ENCODE results near the gene ELAPOR1.

The ELAPOR1 gene

DNA sequence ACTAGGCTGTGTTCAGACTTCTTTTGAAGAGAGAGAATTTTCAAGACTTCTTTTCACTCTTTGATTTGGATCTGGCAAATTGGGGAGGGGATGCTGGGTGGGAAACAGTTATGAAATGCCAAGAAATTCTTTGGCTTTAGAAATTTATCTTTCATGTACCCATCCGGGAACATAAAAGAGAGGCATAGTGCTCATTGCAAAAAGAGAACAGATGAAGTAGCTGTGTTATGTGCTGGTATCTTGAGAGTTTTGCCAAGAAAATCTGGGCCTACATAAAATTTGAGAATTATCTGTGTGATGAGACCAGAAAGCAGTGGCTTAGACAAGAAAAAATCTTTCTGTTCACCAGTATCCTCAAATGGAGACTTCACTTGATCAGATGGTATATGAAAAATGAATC is 19.0 kb upstream of the ELAPOR1 start:
- TF ChIP-seq, protein P1, sequence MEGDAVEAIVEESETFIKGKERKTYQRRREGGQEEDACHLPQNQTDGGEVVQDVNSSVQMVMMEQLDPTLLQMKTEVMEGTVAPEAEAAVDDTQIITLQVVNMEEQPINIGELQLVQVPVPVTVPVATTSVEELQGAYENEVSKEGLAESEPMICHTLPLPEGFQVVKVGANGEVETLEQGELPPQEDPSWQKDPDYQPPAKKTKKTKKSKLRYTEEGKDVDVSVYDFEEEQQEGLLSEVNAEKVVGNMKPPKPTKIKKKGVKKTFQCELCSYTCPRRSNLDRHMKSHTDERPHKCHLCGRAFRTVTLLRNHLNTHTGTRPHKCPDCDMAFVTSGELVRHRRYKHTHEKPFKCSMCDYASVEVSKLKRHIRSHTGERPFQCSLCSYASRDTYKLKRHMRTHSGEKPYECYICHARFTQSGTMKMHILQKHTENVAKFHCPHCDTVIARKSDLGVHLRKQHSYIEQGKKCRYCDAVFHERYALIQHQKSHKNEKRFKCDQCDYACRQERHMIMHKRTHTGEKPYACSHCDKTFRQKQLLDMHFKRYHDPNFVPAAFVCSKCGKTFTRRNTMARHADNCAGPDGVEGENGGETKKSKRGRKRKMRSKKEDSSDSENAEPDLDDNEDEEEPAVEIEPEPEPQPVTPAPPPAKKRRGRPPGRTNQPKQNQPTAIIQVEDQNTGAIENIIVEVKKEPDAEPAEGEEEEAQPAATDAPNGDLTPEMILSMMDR (IDR thresholded peaks at IDR 0.05; ENCODE audit: control extremely low read depth, extremely low read depth, low read depth, missing control alignments) = no peak
- POLR2A ChIA-PET = no interaction called here
- DNase-seq (ENCODE audit: extremely low spot score) = no peak
- CTCF ChIA-PET = no interaction called here

DNA sequence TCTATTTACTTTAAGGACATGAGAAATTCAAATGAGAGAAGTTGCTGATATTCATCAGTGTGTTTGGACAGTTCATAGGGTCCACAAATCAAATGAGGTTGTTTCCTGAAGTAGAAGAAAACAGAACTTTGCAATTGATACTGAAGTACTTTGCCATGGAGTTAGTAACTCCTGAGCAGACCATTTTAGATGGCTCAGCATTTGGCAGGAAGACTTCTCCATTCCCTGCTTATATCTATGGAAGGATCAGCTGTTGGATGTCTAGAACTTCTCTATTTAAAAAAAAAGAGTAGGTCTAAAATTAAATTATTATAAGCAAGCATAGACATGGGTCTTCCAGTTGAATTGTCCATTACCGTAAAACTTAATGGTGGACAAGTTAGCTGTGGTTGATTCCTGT is 18.3 kb upstream of the ELAPOR1 start:
- DNase-seq (ENCODE audit: extremely low spot score) = no peak
- TF ChIP-seq, protein P1 (IDR thresholded peaks at IDR 0.05; ENCODE audit: control extremely low read depth, extremely low read depth, low read depth, missing control alignments) = no peak
- CTCF ChIA-PET = interaction anchor here (0.8 to 1.2 kb wide), 2 partner anchors 17 to 19 kb away, joined by 3 to 5 read pairs; partner anchors contain the start of gene TAF13
- POLR2A ChIA-PET = no interaction called here

DNA sequence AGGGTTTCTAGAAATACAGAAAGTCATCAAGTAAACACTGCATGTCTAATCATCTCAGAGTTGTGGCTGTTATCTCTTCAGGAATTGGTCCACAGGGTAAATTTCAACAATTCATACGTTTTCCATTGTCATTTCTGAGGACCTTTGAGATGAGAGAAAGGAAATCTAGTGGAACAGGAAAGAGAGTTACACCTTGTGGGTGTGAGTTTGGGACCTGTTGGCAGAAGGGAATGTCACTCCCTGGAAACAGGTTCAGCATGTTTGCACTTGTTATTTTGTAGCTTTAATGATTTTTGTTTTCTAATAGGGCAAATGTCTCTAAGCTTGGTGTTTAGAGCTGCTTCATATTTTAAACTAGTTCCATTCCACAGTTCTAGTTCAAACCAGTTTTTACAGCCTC is 17.8 kb upstream of the ELAPOR1 start:
- no peak for DNase-seq (ENCODE audit: extremely low spot score)
- ChIA-PET CTCF (interaction anchor here (0.8 to 1.2 kb wide), 2 partner anchors 17 to 20 kb away, joined by 3 to 5 read pairs; partner anchors contain the start of gene TAF13), POLR2A (no interaction called here)
- TF ChIP-seq, protein P1 (IDR thresholded peaks at IDR 0.05; ENCODE audit: control extremely low read depth, extremely low read depth, low read depth, missing control alignments) = no peak

DNA sequence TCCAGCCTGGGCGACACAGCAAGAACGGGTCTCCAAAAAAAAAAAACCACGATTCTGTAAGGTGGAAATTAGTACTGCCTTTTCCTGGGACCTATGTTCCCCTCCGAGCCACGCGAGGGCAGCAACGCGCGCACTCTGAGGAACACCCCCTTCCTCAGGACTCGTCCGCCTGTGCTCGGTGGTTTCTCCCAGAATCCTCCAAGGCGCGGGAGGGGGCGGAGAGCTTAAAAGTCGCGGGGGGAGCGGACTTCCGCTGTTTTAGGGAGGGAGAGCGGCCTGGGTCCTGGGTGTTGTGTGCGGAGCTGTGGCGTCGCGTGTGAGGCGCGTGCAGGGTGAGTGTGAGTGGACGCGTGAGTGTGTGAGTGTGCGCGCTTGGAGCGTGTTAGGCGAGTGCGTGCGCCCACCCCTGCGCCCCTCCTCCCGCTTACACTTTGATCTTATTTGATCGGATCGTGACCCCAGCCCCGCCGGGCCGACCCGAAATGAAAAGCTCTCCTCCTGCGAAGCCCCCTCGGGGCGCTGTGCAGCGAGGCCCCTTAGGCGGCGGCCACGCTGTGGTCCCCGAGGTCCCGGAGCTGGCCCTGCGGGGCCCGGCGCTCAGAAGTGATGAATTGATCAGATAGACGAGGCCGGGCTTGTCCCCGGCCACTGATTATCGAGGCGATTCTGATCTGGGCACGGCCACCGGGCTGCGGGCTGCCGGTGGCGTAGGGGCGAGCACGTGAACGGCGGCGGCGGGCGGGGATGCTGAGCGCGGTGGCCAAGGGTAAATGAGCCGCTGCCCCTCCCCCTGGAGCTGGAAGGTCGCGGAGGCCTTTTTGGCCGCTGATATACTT is 13.8 kb upstream of the ELAPOR1 start:
- POLR2A ChIA-PET = interaction anchor here (0.5 to 2.3 kb wide), 12 partner anchors 9 to 539 kb away, joined by 3 to 16 read pairs (median 5); partner anchors contain the start of genes TAF13, TMEM167B and WDR47
- CTCF ChIA-PET = interaction anchor here (0.5 to 9.2 kb wide), 29 partner anchors 10 to 433 kb away, joined by 3 to 114 read pairs (median 3); partner anchors contain the start of genes ELAPOR1, SARS1, TAF13 and TMEM167B
- TF ChIP-seq, protein P1 (IDR thresholded peaks at IDR 0.05; ENCODE audit: control extremely low read depth, extremely low read depth, low read depth, missing control alignments) = peak; percentile 92
- peak; percentile 96 for DNase-seq (ENCODE audit: extremely low spot score)

DNA sequence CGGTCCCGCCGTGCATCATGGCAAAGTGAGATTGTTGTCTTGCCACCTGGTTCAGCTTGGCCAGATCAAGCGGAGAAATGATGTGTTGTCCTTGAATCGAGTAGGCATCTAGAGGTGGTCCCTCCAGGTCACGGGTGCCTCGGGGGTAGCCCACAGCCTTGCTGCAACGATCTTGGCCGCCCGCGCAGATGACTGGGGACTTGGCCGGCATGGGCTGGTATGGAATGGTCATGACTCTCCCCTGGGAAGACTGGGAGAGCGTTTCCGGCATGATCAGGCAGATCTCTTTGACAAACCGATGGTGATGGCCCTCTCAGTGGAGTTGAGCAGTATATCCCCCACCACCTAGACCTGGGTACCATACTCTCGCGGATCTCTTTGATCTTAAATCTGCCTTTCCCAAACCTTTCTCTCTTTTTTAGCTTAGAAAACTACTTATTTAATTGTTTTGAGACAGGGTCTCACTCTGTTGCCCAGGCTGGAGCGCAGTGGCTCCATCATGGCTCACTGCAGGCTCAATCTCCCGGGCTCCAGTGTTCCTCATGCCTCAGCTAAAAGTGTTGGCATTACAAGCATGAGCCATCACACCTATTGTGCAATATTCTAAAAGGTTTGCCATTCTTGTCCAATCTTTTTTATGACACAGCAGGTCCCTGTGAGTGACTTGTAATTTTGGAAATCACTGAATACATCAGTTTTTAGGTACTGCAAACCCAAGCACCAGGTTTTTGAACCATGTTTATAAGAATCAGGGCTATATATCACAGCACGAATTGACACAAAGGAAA is 9.4 kb upstream of the ELAPOR1 start:
- POLR2A ChIA-PET = no interaction called here
- TF ChIP-seq, protein P1 (IDR thresholded peaks at IDR 0.05; ENCODE audit: control extremely low read depth, extremely low read depth, low read depth, missing control alignments) = no peak
- DNase-seq (ENCODE audit: extremely low spot score) = no peak
- CTCF ChIA-PET = interaction anchor here (9.2 kb wide), 1 partner anchor 8 kb away, joined by 114 read pairs; the partner anchor contains the start of gene ELAPOR1

DNA sequence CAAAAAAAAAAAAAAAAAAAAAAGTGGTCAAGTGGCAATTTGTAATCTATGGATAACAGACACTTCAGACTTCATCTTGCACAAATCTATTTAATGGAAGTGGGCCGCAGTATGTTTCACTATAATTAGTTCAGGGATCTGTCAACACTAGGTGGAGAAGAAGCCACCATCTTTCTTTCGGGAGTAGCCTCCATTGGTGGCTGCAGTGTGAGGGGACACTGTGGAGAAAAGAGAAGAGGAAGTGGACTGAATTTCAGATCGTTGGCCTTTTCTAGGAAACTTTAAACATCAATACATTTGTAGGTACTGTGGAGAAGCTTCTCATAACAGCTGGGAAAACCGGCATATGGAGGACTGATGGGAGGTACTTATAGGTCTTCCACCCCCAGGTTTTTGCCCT is 8.0 kb upstream of the ELAPOR1 start:
- ChIA-PET POLR2A (no interaction called here), CTCF (no interaction called here)
- TF ChIP-seq, protein P1 (IDR thresholded peaks at IDR 0.05; ENCODE audit: control extremely low read depth, extremely low read depth, low read depth, missing control alignments) = no peak
- DNase-seq (ENCODE audit: extremely low spot score) = no peak

All from GM10248 (cell line).